Fibroblast of skin of left quadriceps (primary cell): ENCODE data around the gene TBC1D10B.
"Not testable (repeated sequence)": the region's sequence is repeated elsewhere in the genome, so short reads cannot be mapped to it uniquely, and the experiment has no call there.

Source experiments
- DNase-seq, 2 experiments: peaks; one replicate each; pipeline ENCODE4 v3.0.0-alpha.2; 2013; ENCODE audit warnings: low read depth in 2 of 2

TBC1D10B gene

GRCh38 chr16:30355144-30355953, 14.9 kb downstream of the TBC1D10B start, which contains the start of gene CD2BP2:
CD2BP2 (minus strand) TSS chr16:30355308; CDS start chr16:30354681, 627 bp downstream.
- peak; percentile 99 for DNase-seq

GRCh38 chr16:30354423-30355143, 15.7 kb downstream of the TBC1D10B start:
- no peak for DNase-seq

DNA sequence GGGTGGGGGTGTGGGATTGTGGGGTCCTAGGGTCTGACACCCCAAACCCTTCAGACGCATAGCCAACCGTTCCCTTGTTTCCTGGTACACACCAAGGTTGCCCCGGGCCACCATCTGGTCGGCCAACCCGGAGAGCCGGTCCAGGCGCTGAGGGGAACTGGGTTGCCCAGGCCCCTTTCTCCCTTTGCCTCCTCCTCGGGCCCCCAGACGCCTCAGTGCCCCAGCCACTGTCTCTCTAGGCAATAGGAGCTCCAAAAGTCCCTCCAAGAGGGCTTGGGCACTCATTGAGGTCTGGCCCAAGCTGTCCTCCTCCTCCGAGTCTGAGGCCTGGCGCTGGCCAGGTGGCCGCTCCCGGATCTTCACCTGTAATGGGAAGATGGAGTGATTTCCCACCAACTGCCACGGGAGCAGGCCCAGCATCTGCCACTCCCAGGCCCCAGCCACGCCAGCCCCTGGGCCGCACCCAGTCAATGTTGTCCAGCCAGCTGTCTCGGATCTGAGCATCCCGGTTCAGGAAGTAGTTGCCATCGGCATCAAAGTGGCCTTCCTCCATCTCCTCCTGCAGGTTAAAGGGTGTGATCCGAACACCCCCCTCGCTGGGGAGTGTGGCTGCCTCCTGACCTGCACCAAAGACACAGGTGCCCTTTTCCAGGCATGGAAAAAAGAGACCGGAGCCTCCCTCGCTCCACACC, 16.7 kb downstream of the TBC1D10B start:
- no peak for DNase-seq

DNA sequence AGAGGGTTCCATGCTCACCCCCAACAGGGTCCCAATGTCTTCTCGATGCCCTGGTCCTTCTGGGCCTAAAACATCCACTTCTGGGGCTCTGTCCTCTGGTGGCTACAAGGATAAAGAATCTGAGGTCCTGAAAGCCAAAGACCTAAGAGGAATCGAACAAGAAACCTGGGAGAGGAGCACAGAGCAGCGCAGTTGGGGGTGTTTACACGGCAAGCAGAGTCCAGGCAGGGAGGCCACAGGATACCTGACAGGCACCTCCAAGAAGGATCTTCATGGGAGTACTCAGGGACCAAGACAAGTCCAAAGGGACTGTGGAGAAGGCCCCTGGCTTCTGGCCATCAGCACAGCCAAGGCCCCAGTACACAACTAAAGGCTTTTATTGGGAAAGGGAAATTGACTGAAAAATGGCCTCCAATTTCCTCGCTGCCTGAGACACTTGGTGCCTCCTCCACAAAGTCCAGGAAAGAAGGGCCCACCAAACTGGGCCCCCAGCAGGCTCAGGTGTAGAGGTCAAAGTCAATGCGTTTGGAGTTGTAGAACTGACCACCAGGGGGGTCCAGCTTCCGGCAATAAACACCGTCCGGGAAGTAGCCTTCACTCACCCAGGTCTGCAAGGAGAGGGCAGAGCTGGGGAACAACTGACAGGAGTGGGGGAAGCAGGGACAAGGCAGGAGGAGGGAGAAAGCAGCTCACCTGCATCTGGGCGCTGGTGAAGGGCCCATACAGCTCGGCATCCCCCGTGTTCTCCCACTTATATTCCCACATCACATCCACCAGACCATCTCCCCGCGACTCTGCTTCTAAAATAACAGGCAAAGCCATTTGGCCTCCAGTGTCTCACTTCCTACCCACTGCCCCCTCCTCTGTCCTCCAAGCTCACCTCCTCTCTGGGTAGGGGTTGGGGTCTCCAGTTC, 17.5 kb downstream of the TBC1D10B start:
- no peak for DNase-seq

DNA sequence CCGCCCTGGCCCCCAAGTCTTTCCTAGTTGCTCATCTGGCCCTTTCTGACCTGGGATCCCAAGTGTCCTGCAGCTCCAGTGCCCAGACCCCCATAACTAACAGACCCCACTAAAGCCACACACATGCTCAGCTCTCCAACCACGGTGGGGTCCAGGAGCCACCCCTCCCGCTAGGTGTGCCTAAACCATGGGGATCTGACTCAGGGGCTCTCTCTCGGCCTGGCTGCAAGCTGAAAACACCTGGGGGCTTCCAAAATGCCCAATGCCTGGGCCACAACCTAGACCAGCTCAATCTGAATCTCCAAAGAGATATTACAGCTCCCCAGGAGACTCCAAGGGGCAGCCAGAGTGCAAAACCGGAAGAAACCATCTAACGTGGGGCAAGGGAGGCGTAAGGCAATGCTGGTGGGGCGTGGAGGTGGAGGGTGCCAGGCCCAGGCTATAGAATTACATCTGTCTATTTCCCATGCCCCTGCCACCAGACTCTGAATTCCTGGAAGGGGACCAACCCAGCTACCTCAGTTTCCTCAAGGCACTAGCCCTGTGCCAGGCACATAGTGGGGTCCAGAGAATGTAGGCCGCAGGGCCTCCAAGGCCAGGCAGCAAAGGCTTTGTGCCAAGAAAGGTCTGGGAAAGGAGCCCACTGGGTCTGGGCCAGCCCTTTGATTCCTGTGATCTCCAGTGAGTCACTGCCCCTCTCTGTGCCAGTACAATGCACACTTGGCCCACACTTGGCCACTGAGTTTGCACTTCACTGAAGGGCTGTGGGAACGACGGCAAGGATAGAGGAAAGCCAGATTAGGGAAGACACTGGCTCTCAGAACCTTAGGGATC, 18.5 kb downstream of the TBC1D10B start:
- DNase-seq, result peak in 1 of 2 experiments; percentile 19

GRCh38 chr16:30351001-30351441, 19.3 kb downstream of the TBC1D10B start:
- no peak for DNase-seq

DNA sequence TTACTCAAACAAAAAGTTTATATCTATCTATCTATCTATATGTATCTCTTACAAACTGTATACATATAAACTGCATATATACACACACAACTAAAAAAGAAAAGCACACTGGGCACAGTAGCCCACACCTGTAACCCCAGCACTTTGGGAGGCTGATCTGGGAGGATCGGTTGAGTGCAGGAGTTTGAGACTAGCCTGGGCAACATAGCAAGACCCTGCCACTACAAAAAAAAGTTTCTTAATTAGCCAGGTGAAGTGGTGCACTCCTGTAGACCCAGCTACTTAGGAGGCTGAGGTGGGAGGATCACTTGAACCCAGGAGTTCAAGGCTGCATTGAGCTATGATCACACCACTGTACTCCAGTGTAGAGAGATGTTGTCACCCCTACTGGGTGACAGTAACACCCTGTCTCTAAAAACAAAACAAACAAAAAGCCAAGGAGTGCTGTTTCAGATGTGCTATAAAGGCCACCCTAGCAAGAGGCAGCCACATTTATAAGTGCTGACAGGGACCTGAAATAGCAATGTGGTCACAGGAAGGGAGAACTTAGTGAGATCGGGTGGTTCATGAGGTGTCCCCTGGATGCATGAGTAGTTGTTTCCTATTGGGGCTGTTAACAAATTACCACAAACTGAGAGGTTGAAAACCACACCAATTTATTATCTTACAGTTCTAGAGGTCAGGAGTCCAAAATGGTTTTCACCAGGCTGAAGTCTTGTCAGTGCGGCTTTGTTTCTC, 20.0 kb downstream of the TBC1D10B start:
- no peak for DNase-seq

DNA sequence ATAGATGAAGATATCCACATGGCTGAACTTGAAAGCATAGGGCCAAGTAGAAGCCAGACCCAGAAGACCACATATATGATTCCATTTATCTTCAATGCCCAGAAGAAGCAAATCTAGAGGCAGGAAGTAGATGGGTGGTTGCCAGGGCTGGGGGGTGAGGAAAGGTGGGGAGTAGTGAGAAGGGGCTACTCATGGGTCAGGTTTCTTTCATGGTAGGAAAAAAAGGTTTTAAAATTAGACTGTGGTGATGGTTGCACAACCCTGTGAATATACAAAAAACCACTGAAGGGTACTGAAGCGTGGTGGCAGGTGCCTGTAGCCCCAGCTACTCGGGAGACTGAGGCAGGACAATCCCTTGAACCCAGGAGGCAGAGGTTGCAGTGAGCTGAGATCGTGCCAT, 20.6 kb downstream of the TBC1D10B start:
- no peak for DNase-seq

- DNase-seq, result no peak
These were observed 21.4 kb downstream of the TBC1D10B start for GRCh38 chr16:30348929-30349328.

DNA sequence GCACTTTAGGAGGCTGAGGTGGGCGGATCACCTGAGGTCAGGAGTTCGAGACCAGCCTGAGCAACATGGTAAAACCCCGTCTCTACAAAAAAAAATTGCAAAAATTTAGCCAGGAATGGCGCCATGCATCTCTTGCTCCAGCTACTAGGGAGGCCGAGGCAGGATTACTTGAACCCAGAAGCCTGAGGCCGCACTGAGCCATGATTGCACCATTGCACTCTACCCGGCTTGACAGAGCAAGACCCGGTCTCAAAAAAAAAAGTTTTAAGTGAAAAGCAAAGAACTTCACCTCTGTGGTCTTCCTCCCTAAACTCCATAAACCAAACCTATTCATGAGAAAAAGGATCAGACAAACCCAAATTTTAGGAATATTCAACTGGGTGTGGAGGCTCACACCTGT, 22.2 kb downstream of the TBC1D10B start:
- DNase-seq, result no peak

DNA sequence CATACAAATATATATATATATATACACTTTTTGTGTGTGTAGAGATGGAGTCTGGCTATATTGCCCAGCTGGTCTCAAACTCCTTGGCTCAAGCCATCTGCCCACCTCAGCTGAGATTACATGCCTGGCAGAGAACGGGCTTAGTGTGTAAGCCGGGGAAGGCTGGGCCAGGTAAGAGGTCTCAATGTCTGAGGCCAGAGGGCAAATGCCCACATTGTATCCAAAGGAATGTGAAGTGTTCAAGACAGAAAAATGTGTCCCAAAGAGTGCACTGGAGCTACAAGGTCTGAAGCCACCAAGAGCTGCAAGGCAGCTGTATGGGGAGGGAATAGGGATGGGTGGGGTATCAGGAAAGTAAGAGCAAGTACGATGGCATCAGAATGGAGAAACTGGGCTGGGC, 24.0 kb downstream of the TBC1D10B start:
- no peak for DNase-seq

- not testable (repeated sequence) for DNase-seq
These were observed 26.8 kb downstream of the TBC1D10B start for GRCh38 chr16:30343491-30343820.

DNA sequence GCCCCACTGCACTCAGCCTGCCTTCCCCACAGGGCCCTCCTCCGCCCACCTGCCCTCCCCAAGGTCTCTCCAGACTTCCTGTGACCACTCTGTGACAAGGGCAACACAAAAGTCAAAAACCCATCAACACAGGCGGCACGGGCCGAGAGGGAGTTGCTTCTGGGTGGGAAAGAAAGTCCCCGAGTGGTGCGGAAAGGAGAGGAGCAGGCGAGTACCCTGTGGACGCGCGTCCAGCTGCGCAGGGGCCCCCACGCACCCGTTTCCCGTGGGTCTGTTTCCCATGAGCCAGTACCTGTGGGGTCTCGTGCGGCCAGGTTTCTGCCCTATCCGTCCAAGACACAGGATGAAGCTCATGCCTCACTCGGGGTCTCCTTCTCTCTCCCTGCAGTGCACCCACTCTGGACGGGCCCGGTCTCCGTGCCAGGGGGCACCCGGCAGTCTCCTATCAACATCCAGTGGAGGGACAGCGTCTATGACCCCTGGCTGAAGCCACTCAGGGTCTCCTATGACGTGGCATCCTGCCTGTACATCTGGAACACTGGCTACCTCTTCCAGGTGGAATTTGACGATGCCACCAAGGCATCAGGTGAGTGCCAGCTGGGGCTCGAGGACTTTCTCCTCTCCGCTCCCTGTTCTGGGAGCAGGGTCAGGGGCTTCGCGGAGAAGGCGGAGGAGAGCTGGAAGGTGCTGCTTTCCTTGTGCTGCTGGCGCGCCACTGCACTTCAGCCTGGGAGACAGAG, 27.4 kb downstream of the TBC1D10B start:
- no peak for DNase-seq

DNA sequence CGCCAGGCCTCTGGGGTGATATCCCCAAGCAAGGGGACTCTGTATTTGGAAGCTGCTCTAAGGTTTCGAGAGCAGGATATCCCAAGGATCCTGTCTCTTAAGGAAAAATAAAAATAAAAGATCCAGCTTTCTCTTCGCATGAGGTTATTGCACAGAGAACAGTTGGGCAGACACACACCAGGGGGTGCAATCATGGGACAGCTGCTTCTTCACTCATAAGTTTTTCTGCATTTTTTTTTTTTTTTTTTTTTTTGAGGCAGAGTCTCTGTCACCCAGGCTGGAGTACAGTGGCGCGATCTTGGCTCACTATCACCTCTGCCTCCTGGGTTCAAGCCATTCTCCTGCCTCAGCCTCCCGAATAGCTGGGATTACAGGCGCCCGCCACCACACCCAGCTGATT, 28.3 kb downstream of the TBC1D10B start:
- DNase-seq, result not testable (repeated sequence)

DNA sequence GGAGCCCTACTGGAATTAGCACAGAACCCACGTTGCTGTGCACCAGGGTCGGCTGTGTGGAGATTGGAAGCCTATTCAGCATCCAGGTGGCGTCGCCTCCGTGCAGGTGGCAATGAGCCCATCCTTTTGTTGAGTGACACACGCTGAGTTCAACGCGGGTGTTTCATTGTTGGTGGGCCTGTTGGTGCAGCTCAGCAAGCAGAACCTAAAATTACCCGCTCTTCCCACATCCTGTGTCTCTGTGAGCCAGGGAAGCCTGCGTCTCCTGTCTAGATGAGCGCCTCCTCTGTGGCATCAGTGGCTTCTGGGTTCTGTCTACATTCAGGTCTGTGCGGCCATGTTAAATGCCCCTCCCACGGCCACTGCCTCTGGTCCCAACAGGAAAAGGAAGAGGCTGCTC, 29.7 kb downstream of the TBC1D10B start:
- no peak for DNase-seq

DNA sequence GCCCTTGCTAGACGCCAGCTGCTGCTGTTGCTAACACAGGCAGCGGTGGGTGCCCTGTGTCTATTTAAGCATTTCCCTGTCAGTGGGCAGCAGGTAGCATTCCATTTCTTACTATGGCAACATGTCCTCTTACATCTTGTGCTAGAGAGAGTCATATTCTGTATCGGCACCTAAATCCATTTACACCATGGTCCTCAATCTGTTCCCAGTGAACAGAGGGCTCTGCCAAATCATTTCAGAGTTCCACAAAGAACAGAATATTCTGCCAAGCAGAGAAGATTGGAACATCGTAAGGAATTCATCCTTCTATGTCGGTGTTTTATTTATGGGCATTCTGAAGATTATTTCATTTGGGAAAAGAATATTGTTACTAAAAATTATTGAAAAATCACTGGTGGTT, 31.6 kb downstream of the TBC1D10B start:
- DNase-seq, result not testable (repeated sequence)

DNA sequence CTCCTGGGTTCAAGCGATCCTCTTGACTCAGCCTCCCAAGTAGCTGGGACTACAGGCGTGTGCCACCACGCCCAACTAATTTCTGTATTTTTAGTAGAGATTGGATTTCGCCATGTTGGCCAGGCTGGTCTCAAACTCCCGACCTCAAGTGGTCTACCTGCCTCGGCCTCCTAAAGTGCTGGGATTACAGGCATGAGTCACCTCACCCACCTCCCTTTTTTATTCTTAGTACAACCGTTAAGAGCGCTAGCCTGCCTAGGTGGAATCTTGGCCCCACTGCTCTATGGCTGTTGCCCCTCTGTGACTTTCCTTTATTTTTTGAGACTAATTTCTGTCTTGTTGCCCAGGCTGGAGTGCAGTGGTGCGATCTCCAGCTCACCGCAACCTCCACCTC, 32.3 kb downstream of the TBC1D10B start:
- not testable (repeated sequence) for DNase-seq

GRCh38 chr16:30335598-30336474, 34.5 kb downstream of the TBC1D10B start:
- DNase-seq, result no peak
